CD4-positive, alpha-beta T cell treated with Interleukin-21 for 1 hour (primary cell): ENCODE results near the gene TLR5.

Experiments used
- DNase-seq: peaks from one replicate; pipeline ENCODE4 v3.0.0-alpha.2; 2020

TLR5 gene

GRCh38 chr1:223062177-223062576, 80.9 kb downstream of the TLR5 start:
- no peak for DNase-seq

- DNase-seq: no peak
Observed at GRCh38 chr1:223059526-223059925, 83.5 kb downstream of the TLR5 start.
